Gastroesophageal sphincter (tissue), 4 donors: ENCODE results near the gene GRID1. TPM values are rescaled to one million over a fixed set of nuclear protein-coding genes. Genes with fewer than 3 reads are reported as not detected.

Experiments used
- ATAC-seq: fragments of 150-250 bp; one replicate; pipeline ENCODE4 v1.9.1; 2016; ENCODE audit warnings: mild to moderate bottlenecking, moderate library complexity
- H3K27ac ChIP-seq, 4 donors: fragments of 200-600 bp; sonication (generic) in 3 of 4; 1 replicate in 3 of 4; 2 replicates in 1 of 4; pipeline ENCODE4 v1.5.1; 2016 to 2019
- H3K27me3 ChIP-seq: fragments of 200-600 bp; sonication (generic); one replicate; pipeline ENCODE4 v1.5.1; 2019
- H3K36me3 ChIP-seq, 2 donors: fragments of 200-600 bp; sonication (generic); one replicate each; pipeline ENCODE4 v1.5.1; 2019; ENCODE audit warnings: control low read depth in 1 of 2
- H3K4me1 ChIP-seq, 3 donors: fragments of 200-600 bp; sonication (generic); 1 replicate in 2 of 3; 2 replicates in 1 of 3; pipeline ENCODE4 v1.5.1; 2016 to 2019; ENCODE audit warnings: control low read depth in 2 of 3
- H3K4me3 ChIP-seq, 2 donors: fragments of 200-600 bp; sonication (generic); one replicate each; pipeline ENCODE4 v1.5.1; 2019; ENCODE audit warnings: mild to moderate bottlenecking in 1 of 2, moderate library complexity in 1 of 2
- H3K9me3 ChIP-seq, 3 donors: fragments of 200-600 bp; sonication (generic); one replicate each; pipeline ENCODE4 v1.5.1; 2017 to 2019; ENCODE audit warnings: control low read depth in 2 of 3
- EP300 ChIP-seq: sonication (generic); formaldehyde crosslinking; IDR thresholded peaks from one replicate; pipeline ENCODE4 v1.6.1; 2017; ENCODE audit warnings: antibody characterized with exemption, mild to moderate bottlenecking
- POLR2A ChIP-seq, 2 donors: fragments of 450-650 bp; IDR thresholded peaks; one replicate each; pipeline ENCODE4 v1.6.1; 2017; ENCODE audit warnings: antibody characterized with exemption in 2 of 2, mild to moderate bottlenecking in 2 of 2, moderate library complexity in 1 of 2
- POLR2AphosphoS5 ChIP-seq: sonication (generic); formaldehyde crosslinking; IDR thresholded peaks from one replicate; pipeline ENCODE4 v1.6.1; 2017; ENCODE audit warnings: antibody characterized with exemption
- WGBS, 2 donors: methylation state at CpG; one replicate each; pipeline ENCODE4 v1.1.5; 2018; ENCODE audit warnings: low coverage in 1 of 2; 5-methylcytosine and 5-hydroxymethylcytosine counted together
- total RNA-seq, 4 donors: library from RNA; depleted of rRNA; stranded (reverse); fragments of >200 nt; gene quantifications; one replicate each; pipeline ENCODE4 v1.1.0, GENCODE V29; 2016
- TF ChIP-seq, protein P1 (sequence below), 4 experiments: fragments of 200-600 bp in 2 of 4; fragments of 450-650 bp in 2 of 4; sonication (generic) in 1 of 4; IDR thresholded peaks; one replicate each; pipeline ENCODE4 v1.5.1; 2017 to 2019; ENCODE audit warnings: antibody characterized with exemption in 4 of 4, mild to moderate bottlenecking in 2 of 4, moderate library complexity in 2 of 4

Gene GRID1
- total RNA-seq, 4 donors from 2014 or later = 1.2 to 2.7 (median 1.7) TPM

DNA sequence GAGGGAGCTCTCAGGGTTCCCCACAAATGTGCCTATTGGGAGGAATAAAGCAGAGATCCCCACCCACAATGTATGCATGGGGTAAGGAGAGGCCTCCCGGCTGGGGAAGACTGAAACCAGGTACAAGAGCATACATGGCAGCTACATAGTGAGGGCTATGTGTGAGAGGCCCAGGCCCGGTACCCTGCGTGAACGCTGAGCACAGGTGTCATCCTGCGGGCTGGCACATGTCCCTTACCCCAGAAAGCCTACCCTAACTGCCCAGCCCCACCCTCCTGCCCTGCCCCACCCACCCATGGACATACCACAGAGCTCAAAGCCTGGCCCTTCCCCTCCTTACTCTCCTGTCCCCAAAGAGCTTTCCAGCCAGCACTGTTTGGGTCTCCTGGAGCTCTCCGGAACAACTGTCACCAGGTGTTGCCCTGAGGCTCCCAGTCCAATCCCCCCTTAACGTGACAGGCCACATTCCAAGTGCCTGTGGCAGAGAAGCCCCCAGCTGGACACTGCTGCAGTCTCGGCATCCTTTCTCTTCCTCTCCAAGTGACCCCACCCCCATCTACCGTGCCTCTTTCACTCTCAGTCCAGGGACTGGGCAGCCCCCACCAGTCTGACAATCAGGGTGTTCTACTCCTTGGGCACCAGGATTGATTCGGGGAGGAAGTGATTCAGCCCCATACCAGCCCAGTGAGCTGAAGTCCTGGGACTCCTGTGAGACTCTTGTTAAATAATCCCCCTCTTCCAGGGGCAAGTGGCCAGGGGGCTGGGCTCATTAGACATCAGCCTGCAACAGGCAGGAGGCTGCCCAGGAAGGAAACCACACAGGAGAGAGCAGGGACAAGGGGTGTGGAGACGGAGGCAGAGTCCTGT lies 19.6 kb downstream of the GRID1 start:
- Histone ChIP-seq H3K27ac (no peak overlapping the region), H3K9me3 (peaks cover 0 to 2% (median 0%) of the 10 kb centered on the region in 3 donors), H3K4me3 (no peak overlapping the region), H3K4me1 (no peaks in the 10 kb centered on the region), H3K36me3 (no peaks in the 10 kb centered on the region), H3K27me3 (peaks cover 2% of the 10 kb centered on the region)
- ATAC-seq = no peak
- TF ChIP-seq, protein P1, sequence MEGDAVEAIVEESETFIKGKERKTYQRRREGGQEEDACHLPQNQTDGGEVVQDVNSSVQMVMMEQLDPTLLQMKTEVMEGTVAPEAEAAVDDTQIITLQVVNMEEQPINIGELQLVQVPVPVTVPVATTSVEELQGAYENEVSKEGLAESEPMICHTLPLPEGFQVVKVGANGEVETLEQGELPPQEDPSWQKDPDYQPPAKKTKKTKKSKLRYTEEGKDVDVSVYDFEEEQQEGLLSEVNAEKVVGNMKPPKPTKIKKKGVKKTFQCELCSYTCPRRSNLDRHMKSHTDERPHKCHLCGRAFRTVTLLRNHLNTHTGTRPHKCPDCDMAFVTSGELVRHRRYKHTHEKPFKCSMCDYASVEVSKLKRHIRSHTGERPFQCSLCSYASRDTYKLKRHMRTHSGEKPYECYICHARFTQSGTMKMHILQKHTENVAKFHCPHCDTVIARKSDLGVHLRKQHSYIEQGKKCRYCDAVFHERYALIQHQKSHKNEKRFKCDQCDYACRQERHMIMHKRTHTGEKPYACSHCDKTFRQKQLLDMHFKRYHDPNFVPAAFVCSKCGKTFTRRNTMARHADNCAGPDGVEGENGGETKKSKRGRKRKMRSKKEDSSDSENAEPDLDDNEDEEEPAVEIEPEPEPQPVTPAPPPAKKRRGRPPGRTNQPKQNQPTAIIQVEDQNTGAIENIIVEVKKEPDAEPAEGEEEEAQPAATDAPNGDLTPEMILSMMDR (IDR thresholded peaks at IDR 0.05) = no peak
- TF ChIP-seq EP300 = no peak
- no peak for TF ChIP-seq POLR2A (IDR thresholded peaks at IDR 0.05)
- no peak for TF ChIP-seq POLR2AphosphoS5
- 70% methylated on average over 8 of the region's 11 CpGs; no CpG with 5 or more reads in 1 of the 2 donors for WGBS, 2 donors

GRCh38 chr10:86345859-86346798 lies 20.5 kb downstream of the GRID1 start:
- Histone ChIP-seq H3K4me3 (no peak overlapping the region), H3K9me3 (no peaks in the 10 kb centered on the region), H3K36me3 (no peaks in the 10 kb centered on the region), H3K27me3 (peaks cover 8% of the 10 kb centered on the region), H3K27ac (no peak overlapping the region), H3K4me1 (no peaks in the 10 kb centered on the region)
- TF ChIP-seq POLR2AphosphoS5 (no peak), EP300 (no peak), POLR2A (IDR thresholded peaks at IDR 0.05) (no peak)
- TF ChIP-seq, protein P1 (IDR thresholded peaks at IDR 0.05) = no peak
- no peak for ATAC-seq
- 77 to 80% methylated on average over 1 to 5 of the region's 13 CpGs for WGBS, 2 donors

DNA sequence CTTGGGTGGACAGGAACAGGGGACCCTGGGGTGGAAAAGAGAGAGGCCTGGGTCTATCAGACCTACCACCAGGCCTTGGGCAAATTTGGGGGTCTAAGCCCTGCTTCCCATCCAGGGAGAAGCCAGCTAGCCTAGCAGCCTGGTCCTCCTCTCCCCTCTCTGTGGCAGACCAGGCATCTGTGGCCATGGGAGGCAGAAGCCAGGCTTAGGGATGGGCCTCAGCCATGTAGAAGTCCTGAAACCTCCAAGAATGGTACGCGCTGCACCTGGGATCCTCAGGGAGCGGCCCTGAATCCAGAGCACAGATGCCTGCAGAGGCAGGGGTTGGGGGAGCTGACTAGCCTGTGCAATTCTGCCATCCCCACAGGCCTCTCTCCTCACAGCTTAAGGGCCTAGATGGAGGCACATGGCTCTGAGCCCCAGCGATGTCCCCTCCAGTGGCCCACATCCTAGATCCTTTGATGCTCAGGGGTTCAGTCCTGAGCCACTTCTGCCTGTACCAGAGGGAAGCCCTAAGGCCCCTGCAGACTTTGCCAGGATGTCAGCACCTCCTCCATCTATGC lies 21.2 kb downstream of the GRID1 start:
- Histone ChIP-seq H3K4me3 (no peak overlapping the region), H3K4me1 (no peaks in the 10 kb centered on the region), H3K27ac (no peak overlapping the region), H3K27me3 (peaks cover 8% of the 10 kb centered on the region), H3K9me3 (no peaks in the 10 kb centered on the region), H3K36me3 (no peaks in the 10 kb centered on the region)
- WGBS, 2 donors = no CpG with 5 or more reads among the region's 4 CpGs
- no peak for TF ChIP-seq EP300
- no peak for TF ChIP-seq POLR2AphosphoS5
- no peak for TF ChIP-seq POLR2A (IDR thresholded peaks at IDR 0.05)
- TF ChIP-seq, protein P1 (IDR thresholded peaks at IDR 0.05) = no peak
- ATAC-seq = no peak

GRCh38 chr10:86344714-86345161 lies 21.9 kb downstream of the GRID1 start:
- peaks cover 8% of the 10 kb centered on the region for H3K27me3 ChIP-seq
- no peaks in the 10 kb centered on the region for H3K9me3 ChIP-seq
- TF ChIP-seq, protein P1 (IDR thresholded peaks at IDR 0.05) = no peak
- no peak for TF ChIP-seq POLR2AphosphoS5
- TF ChIP-seq EP300 = no peak
- no peak for TF ChIP-seq POLR2A (IDR thresholded peaks at IDR 0.05)
- no peak overlapping the region for H3K27ac ChIP-seq
- H3K4me1 ChIP-seq = no peaks in the 10 kb centered on the region
- whole genome bisulfite sequencing, 2 donors = 21 to 63% methylated on average over 2 to 3 of the region's 6 CpGs
- ATAC-seq = no peak
- H3K36me3 ChIP-seq = no peaks in the 10 kb centered on the region
- H3K4me3 ChIP-seq = no peak overlapping the region
